Calu3 (cell line): ENCODE results near the gene SVEP1. TPM values are rescaled to one million over a fixed set of nuclear protein-coding genes. Genes with fewer than 3 reads are reported as not detected.

Experiments used
- BruUV-seq: library from RNA; stranded (reverse); fragments of 400-500 nt; replicated peaks from 2 replicates; lab custom pipeline; 2021; lab: Mats Ljungman, UMichigan
- CTCF ChIA-PET: fragments of 300-600 bp; sonication (Branson Sonifier 250); formaldehyde crosslinking; loops from one replicate; lab custom pipeline; 2022; ENCODE audit warnings: antibody characterized with exemption; lab: Charles Lee
- DNase-seq: peaks from one replicate; pipeline ENCODE4 v3.0.0; 2022
- H3K27ac Mint-ChIP-seq: one replicate; pipeline ENCODE4 v1.8.0; 2022; ENCODE audit warnings: mixed read lengths; ENCODE audit not compliant: unreplicated experiment
- H3K27me3 Mint-ChIP-seq: one replicate; pipeline ENCODE4 v1.8.0; 2022; ENCODE audit warnings: mixed read lengths; ENCODE audit not compliant: unreplicated experiment
- H3K36me3 Mint-ChIP-seq: one replicate; pipeline ENCODE4 v1.8.0; 2022; ENCODE audit warnings: mild to moderate bottlenecking, moderate library complexity, mixed read lengths; ENCODE audit not compliant: insufficient read depth, unreplicated experiment
- H3K4me1 Mint-ChIP-seq: one replicate; pipeline ENCODE4 v1.8.0; 2022; ENCODE audit warnings: mild to moderate bottlenecking, low read depth, mixed read lengths; ENCODE audit not compliant: unreplicated experiment
- H3K4me3 Mint-ChIP-seq: one replicate; pipeline ENCODE4 v1.8.0; 2022; ENCODE audit warnings: mild to moderate bottlenecking, low read depth, moderate library complexity, mixed read lengths; ENCODE audit not compliant: unreplicated experiment
- H3K9me3 Mint-ChIP-seq: one replicate; pipeline ENCODE4 v1.8.0; 2022; ENCODE audit warnings: low read depth, mixed read lengths; ENCODE audit not compliant: unreplicated experiment
- intact Hi-C: fragments of 100-400 bp; cut with micrococcal nuclease; formaldehyde crosslinking; loops from one replicate; pipeline ENCODE4 v1.10.0; 2022; ENCODE audit not compliant: unreplicated experiment
- total RNA-seq: library from RNA; stranded (reverse); gene quantifications from 2 replicates; pipeline ENCODE4 v1.2.3, GENCODE V29; 2022
- TF ChIP-seq, protein P1 (sequence below): fragments of 200-600 bp; IDR thresholded peaks from one replicate; pipeline ENCODE4 v1.8.0; 2022; ENCODE audit warnings: antibody characterized with exemption; ENCODE audit not compliant: unreplicated experiment

Gene SVEP1
- total RNA-seq, 1 experiment from 2014 or later, result 0.35 TPM

DNA sequence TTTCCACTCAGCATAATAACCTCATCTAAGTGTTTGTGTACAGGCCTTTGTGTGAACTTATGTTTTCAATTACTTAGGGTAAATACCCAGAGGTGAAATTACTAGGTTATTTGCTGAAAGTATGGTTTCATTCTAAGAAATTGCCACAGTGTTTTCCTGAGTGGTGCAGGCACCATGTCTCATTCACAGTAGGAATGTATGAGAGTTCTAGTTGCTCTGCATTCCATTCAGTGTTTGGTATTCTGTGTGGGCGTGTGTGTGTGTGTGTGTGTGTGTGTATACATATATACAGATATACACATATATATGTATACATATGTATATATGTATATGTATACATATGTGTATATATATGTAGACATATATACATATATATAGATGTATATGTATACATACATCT is 8.8 kb upstream of the SVEP1 start:
- peaks cover 33% of the 10 kb centered on the region for H3K27me3 Mint-ChIP-seq
- H3K4me3 Mint-ChIP-seq, result no peak overlapping the region
- intact Hi-C loops, result no loop called here
- no TSS peak for BruUV-seq
- peaks cover 10% of the 10 kb centered on the region for H3K4me1 Mint-ChIP-seq
- TF ChIP-seq, protein P1, sequence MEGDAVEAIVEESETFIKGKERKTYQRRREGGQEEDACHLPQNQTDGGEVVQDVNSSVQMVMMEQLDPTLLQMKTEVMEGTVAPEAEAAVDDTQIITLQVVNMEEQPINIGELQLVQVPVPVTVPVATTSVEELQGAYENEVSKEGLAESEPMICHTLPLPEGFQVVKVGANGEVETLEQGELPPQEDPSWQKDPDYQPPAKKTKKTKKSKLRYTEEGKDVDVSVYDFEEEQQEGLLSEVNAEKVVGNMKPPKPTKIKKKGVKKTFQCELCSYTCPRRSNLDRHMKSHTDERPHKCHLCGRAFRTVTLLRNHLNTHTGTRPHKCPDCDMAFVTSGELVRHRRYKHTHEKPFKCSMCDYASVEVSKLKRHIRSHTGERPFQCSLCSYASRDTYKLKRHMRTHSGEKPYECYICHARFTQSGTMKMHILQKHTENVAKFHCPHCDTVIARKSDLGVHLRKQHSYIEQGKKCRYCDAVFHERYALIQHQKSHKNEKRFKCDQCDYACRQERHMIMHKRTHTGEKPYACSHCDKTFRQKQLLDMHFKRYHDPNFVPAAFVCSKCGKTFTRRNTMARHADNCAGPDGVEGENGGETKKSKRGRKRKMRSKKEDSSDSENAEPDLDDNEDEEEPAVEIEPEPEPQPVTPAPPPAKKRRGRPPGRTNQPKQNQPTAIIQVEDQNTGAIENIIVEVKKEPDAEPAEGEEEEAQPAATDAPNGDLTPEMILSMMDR, result no peak
- H3K9me3 Mint-ChIP-seq, result peaks cover 5% of the 10 kb centered on the region
- DNase-seq, result no peak
- CTCF ChIA-PET, result no interaction called here
- no peak overlapping the region for H3K27ac Mint-ChIP-seq
- H3K36me3 Mint-ChIP-seq, result no peaks in the 10 kb centered on the region

- TF ChIP-seq, protein P1, result no peak
- BruUV-seq, result no TSS peak
- CTCF ChIA-PET, result interaction anchor here (0.5 kb wide), 1 partner anchor 1437 kb away, joined by 3 read pairs; no protein-coding TSS in a partner anchor
These were observed 3.7 kb upstream of the SVEP1 start for GRCh38 chr9:110583237-110583636.

GRCh38 chr9:110582156-110582555 is 2.6 kb upstream of the SVEP1 start:
- Mint-ChIP-seq H3K4me3 (no peak overlapping the region), H3K27me3 (peaks cover 50% of the 10 kb centered on the region), H3K36me3 (peaks cover 12% of the 10 kb centered on the region), H3K4me1 (peaks cover 9% of the 10 kb centered on the region), H3K9me3 (peaks cover 2% of the 10 kb centered on the region), H3K27ac (no peak overlapping the region)
- intact Hi-C loops, result no loop called here
- BruUV-seq, result no TSS peak
- TF ChIP-seq, protein P1, result no peak
- DNase-seq, result no peak
- CTCF ChIA-PET, result no interaction called here

More at GRCh38 chr9:110583237-110583636, 3.7 kb upstream of the SVEP1 start:
- Mint-ChIP-seq H3K27ac (no peak overlapping the region), H3K36me3 (peaks cover 12% of the 10 kb centered on the region), H3K9me3 (peaks cover 2% of the 10 kb centered on the region), H3K27me3 (peaks cover 48% of the 10 kb centered on the region), H3K4me3 (no peak overlapping the region), H3K4me1 (peaks cover 9% of the 10 kb centered on the region)
- intact Hi-C loops, result no loop called here
- no peak for DNase-seq

DNA sequence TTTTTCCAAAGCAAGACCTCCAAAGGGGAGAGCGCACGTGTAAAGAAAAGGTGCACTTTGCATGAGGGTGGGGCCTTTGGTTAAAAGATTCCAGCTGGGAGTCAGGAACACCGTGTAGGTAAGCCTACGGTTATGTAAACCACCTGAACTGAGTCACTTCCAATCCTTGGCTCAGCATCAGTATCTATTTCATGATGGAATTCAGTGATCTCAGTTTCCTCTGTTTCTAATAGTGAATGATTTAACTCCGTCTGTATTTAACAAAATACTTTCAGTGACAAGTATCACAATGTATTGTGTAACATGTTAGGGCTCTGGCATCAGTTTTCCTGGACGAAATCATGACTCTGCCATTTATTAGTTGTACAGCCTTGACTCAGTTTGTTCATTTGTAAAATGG is 1.3 kb upstream of the SVEP1 start:
- peaks cover 12% of the 10 kb centered on the region for H3K36me3 Mint-ChIP-seq
- peaks cover 38% of the 10 kb centered on the region for H3K27me3 Mint-ChIP-seq
- CTCF ChIA-PET, result no interaction called here
- no TSS peak for BruUV-seq
- DNase-seq, result no peak
- TF ChIP-seq, protein P1, result no peak
- no peaks in the 10 kb centered on the region for H3K9me3 Mint-ChIP-seq
- peaks cover 9% of the 10 kb centered on the region for H3K4me1 Mint-ChIP-seq
- H3K27ac Mint-ChIP-seq, result no peak overlapping the region
- intact Hi-C loops, result no loop called here
- H3K4me3 Mint-ChIP-seq, result no peak overlapping the region
